Astrocyte (in vitro differentiated cells and primary cell): ENCODE measurements around the gene NOS1AP.

Experiments
- EZH2 ChIP-seq: IDR thresholded peaks from 2 replicates; pipeline ENCODE4 v1.6.1; 2012; ENCODE audit warnings: mild to moderate bottlenecking, low read length, inconsistent platforms; ENCODE audit not compliant: insufficient read depth
- TF ChIP-seq, protein P1 (sequence below): IDR thresholded peaks from 2 replicates; pipeline ENCODE4 v1.5.1; 2011; ENCODE audit warnings: low read depth, mild to moderate bottlenecking, inconsistent platforms, low read length, moderate library complexity; ENCODE audit not compliant: insufficient read depth

DNA sequence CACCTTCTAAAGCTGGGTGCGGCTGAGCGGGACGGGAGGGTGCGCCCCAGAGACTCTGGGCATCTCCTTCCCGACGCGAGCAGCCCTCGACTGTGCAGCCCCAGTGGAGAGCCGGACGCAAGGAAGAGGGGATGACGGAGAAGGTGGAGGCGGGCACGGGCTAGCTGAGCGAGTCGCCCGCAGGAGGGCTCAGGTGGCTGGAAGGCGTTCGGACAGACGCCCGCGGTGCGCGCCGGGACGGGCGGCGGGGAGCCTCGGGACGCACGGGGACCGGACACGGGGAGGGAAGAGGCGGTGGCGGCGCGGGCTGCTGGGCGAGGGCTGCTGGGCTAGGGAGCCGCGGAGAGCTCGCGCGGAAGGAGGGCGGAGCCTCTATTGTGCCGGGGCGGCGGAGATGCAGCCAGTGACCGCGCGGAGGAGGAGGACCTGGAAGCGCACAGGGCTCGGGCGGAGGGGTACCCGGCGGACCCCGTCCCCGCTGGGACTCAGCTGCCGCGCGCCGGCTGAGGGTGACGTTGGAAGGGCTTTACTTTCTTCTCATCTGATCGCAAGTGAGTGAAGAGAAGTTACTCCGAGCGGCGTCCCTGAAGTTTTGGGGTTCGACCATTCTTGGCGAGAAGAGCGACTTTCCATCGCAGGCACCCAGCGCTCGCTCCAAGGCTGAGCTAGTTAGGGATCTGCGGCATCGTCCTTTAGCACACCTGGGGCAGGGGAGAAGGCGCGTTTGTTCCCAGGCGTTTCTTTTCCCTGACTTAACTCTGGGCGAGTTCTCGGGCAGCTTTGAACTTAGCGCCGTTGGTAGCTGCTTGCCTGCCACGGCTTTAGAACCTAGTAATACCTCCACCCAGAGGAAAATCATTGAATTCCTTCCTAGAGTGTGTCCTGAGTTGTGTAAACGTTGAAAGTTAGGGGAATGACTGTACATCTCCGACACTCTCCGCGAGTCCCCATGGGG, 45.7 kb upstream of the NOS1AP start, which contains the start of gene OLFML2B:
- TF ChIP-seq, protein P1, sequence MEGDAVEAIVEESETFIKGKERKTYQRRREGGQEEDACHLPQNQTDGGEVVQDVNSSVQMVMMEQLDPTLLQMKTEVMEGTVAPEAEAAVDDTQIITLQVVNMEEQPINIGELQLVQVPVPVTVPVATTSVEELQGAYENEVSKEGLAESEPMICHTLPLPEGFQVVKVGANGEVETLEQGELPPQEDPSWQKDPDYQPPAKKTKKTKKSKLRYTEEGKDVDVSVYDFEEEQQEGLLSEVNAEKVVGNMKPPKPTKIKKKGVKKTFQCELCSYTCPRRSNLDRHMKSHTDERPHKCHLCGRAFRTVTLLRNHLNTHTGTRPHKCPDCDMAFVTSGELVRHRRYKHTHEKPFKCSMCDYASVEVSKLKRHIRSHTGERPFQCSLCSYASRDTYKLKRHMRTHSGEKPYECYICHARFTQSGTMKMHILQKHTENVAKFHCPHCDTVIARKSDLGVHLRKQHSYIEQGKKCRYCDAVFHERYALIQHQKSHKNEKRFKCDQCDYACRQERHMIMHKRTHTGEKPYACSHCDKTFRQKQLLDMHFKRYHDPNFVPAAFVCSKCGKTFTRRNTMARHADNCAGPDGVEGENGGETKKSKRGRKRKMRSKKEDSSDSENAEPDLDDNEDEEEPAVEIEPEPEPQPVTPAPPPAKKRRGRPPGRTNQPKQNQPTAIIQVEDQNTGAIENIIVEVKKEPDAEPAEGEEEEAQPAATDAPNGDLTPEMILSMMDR, result peak; percentile 38
- no peak for TF ChIP-seq EZH2
